HEK293T (cell line): ENCODE measurements around the gene KLHL29.

Source experiments
- BHLHE40 ChIP-seq: fragments of 450-650 bp; IDR thresholded peaks from 2 replicates; pipeline ENCODE4 v1.6.1; 2016; ENCODE audit warnings: mild to moderate bottlenecking, moderate library complexity, borderline replicate concordance
- ELF4 ChIP-seq: fragments of 450-650 bp; IDR thresholded peaks from 2 replicates; pipeline ENCODE4 v1.6.1; 2017; ENCODE audit warnings: antibody characterized with exemption
- FOXA1 ChIP-seq: fragments of 450-650 bp; IDR thresholded peaks from 2 replicates; pipeline ENCODE4 v1.6.1; 2016; ENCODE audit warnings: mild to moderate bottlenecking
- FOXK2 ChIP-seq: fragments of 450-650 bp; IDR thresholded peaks from 2 replicates; pipeline ENCODE4 v1.6.1; 2016; ENCODE audit warnings: mild to moderate bottlenecking
- FOXM1 ChIP-seq: fragments of 450-650 bp; IDR thresholded peaks from 2 replicates; pipeline ENCODE4 v1.6.1; 2017; ENCODE audit warnings: mild to moderate bottlenecking, borderline replicate concordance
- HDGF ChIP-seq: fragments of 450-650 bp; IDR thresholded peaks from 2 replicates; pipeline ENCODE4 v1.6.1; 2017; ENCODE audit warnings: antibody characterized with exemption, borderline replicate concordance
- LEF1 ChIP-seq: fragments of 450-650 bp; IDR thresholded peaks from 2 replicates; pipeline ENCODE4 v1.6.1; 2017; ENCODE audit warnings: mild to moderate bottlenecking, borderline replicate concordance
- SP1 ChIP-seq: fragments of 450-650 bp; IDR thresholded peaks from 2 replicates; pipeline ENCODE4 v1.6.1; 2017
- SUZ12 ChIP-seq: fragments of 450-650 bp; IDR thresholded peaks from 2 replicates; pipeline ENCODE4 v1.6.1; 2016; ENCODE audit warnings: mild to moderate bottlenecking
- TARDBP ChIP-seq: fragments of 450-650 bp; IDR thresholded peaks from 2 replicates; pipeline ENCODE4 v1.6.1; 2016
- ZNF384 ChIP-seq: fragments of 450-650 bp; IDR thresholded peaks from 2 replicates; pipeline ENCODE4 v1.6.1; 2016
- TF ChIP-seq, protein P1 (sequence below): fragments of 450-650 bp; IDR thresholded peaks from 2 replicates; pipeline ENCODE4 v1.6.1; 2016

DNA sequence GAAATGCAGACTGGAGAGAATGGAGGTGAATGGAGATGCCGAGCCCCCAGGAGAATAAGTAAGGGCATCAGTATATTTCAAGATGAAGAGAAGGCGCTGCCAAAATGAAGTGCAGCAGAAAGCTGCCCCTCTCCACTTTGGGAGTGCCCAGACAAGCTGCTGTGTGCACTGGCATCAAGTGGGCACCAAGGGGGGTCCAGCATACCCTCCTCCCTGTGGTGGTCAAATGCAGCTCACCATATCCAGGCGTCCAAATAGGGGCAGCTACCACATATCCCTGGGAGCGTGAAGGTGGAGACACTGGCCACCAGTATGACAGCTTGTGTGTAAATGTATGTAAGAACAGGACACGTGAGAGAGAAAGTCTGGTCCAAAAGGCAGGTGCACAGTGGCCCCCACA is 236.6 kb downstream of the KLHL29 start:
- TF ChIP-seq FOXM1 (no peak), ZNF384 (no peak), LEF1 (no peak), BHLHE40 (no peak), SP1 (no peak), HDGF (no peak), SUZ12 (no peak), TARDBP (no peak), FOXK2 (no peak), FOXA1 (no peak), ELF4 (no peak)
- TF ChIP-seq, protein P1, sequence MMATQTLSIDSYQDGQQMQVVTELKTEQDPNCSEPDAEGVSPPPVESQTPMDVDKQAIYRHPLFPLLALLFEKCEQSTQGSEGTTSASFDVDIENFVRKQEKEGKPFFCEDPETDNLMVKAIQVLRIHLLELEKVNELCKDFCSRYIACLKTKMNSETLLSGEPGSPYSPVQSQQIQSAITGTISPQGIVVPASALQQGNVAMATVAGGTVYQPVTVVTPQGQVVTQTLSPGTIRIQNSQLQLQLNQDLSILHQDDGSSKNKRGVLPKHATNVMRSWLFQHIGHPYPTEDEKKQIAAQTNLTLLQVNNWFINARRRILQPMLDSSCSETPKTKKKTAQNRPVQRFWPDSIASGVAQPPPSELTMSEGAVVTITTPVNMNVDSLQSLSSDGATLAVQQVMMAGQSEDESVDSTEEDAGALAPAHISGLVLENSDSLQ, result no peak
